Esophagus muscularis mucosa (tissue), 4 donors: ENCODE data around the gene RGSL1.

ENCODE experiments used
- CTCF ChIP-seq, 3 experiments: fragments of 200-600 bp in 2 of 3; fragments of 450-650 bp in 1 of 3; sonication (generic) in 2 of 3; IDR thresholded peaks; one replicate each; pipeline ENCODE4 v1.5.1; 2017 to 2019; ENCODE audit warnings: antibody characterized with exemption in 3 of 3, mild to moderate bottlenecking in 2 of 3, moderate library complexity in 1 of 3
- EP300 ChIP-seq: sonication (generic); formaldehyde crosslinking; IDR thresholded peaks from one replicate; pipeline ENCODE4 v1.6.1; 2017; ENCODE audit warnings: antibody characterized with exemption
- POLR2A ChIP-seq: fragments of 450-650 bp; IDR thresholded peaks from one replicate; pipeline ENCODE4 v1.6.1; 2017; ENCODE audit warnings: antibody characterized with exemption, moderate library complexity, mild to moderate bottlenecking, low read depth
- POLR2AphosphoS5 ChIP-seq, 2 donors: sonication (generic); formaldehyde crosslinking; IDR thresholded peaks; one replicate each; pipeline ENCODE4 v1.6.1; 2017; ENCODE audit warnings: antibody characterized with exemption in 2 of 2

GRCh38 chr1:182484067-182484466 lies 34.1 kb downstream of the RGSL1 start:
- TF ChIP-seq CTCF (IDR thresholded peaks at IDR 0.05) (no peak), POLR2A (no peak), EP300 (no peak), POLR2AphosphoS5 (IDR thresholded peaks at IDR 0.05) (no peak)
